Osteoblast (primary cell): ENCODE results near the gene STH. TPM values are rescaled to one million over a fixed set of nuclear protein-coding genes. Genes with fewer than 3 reads are reported as not detected.

Experiments used
- DNase-seq: peaks from one replicate; pipeline ENCODE4 v3.0.0; 2011; ENCODE audit warnings: low spot score, mixed read lengths; ENCODE audit not compliant: insufficient read length; ENCODE audit errors: missing footprints
- H2AFZ ChIP-seq: 2 replicates; pipeline ENCODE4 v1.6.0; 2011; ENCODE audit warnings: mild to moderate bottlenecking, low read length
- H3K27ac ChIP-seq: 2 replicates; pipeline ENCODE4 v1.5.1; 2011; ENCODE audit warnings: mild to moderate bottlenecking, low read depth, low read length, moderate library complexity
- H3K27me3 ChIP-seq: 2 replicates; pipeline ENCODE4 v1.6.0; 2012; ENCODE audit warnings: mild to moderate bottlenecking, control low read depth, inconsistent platforms, low read length, moderate library complexity; ENCODE audit not compliant: insufficient read depth
- H3K36me3 ChIP-seq: 2 replicates; pipeline ENCODE4 v1.5.1; 2011; ENCODE audit warnings: mild to moderate bottlenecking, low read length, control low read depth, moderate library complexity; ENCODE audit not compliant: insufficient read depth
- H3K4me1 ChIP-seq: 2 replicates; pipeline ENCODE4 v1.5.1; 2011; ENCODE audit warnings: mild to moderate bottlenecking, low read length, control low read depth, moderate library complexity; ENCODE audit not compliant: insufficient read depth
- H3K4me2 ChIP-seq: 2 replicates; pipeline ENCODE4 v1.6.0; 2011; ENCODE audit warnings: mild to moderate bottlenecking, low read length; ENCODE audit not compliant: insufficient read depth
- H3K4me3 ChIP-seq: fragments of 200-600 bp; sonication (generic); 3 replicates; pipeline ENCODE4 v1.5.1; 2012; ENCODE audit warnings: mild to moderate bottlenecking, low read length, inconsistent platforms; ENCODE audit not compliant: insufficient read depth
- H3K79me2 ChIP-seq: 2 replicates; pipeline ENCODE4 v1.6.0; 2012; ENCODE audit warnings: mild to moderate bottlenecking, low read length, control low read depth, inconsistent platforms; ENCODE audit not compliant: insufficient read depth
- H3K9me3 ChIP-seq: 2 replicates; pipeline ENCODE4 v1.5.1; 2011; ENCODE audit warnings: low read depth, low read length, control low read depth
- H4K20me1 ChIP-seq: 2 replicates; pipeline ENCODE4 v1.6.0; 2012; ENCODE audit warnings: mild to moderate bottlenecking, low read length, control low read depth; ENCODE audit not compliant: insufficient read depth
- total RNA-seq: library from RNA; depleted of rRNA; stranded (reverse); fragments of >200 nt; gene quantifications from 2 replicates; pipeline ENCODE4 v1.2.3, GENCODE V29; 2012
- TF ChIP-seq, protein P1 (sequence below): IDR thresholded peaks from 2 replicates; pipeline ENCODE4 v1.5.1; 2011; ENCODE audit warnings: mild to moderate bottlenecking, low read depth, low read length, moderate library complexity; ENCODE audit errors: extremely low read depth

STH gene
- total RNA-seq, 1 donor, result not detected

GRCh38 chr17:45979137-45979536 lies 19.9 kb upstream of the STH start:
- TF ChIP-seq, protein P1, sequence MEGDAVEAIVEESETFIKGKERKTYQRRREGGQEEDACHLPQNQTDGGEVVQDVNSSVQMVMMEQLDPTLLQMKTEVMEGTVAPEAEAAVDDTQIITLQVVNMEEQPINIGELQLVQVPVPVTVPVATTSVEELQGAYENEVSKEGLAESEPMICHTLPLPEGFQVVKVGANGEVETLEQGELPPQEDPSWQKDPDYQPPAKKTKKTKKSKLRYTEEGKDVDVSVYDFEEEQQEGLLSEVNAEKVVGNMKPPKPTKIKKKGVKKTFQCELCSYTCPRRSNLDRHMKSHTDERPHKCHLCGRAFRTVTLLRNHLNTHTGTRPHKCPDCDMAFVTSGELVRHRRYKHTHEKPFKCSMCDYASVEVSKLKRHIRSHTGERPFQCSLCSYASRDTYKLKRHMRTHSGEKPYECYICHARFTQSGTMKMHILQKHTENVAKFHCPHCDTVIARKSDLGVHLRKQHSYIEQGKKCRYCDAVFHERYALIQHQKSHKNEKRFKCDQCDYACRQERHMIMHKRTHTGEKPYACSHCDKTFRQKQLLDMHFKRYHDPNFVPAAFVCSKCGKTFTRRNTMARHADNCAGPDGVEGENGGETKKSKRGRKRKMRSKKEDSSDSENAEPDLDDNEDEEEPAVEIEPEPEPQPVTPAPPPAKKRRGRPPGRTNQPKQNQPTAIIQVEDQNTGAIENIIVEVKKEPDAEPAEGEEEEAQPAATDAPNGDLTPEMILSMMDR, result no peak
- Histone ChIP-seq H3K27me3 (peaks cover 7% of the 10 kb centered on the region), H3K4me2 (no peak overlapping the region), H3K79me2 (no peaks in the 10 kb centered on the region), H3K36me3 (no peaks in the 10 kb centered on the region), H3K4me3 (no peak overlapping the region), H2AFZ (no peak overlapping the region), H4K20me1 (no peaks in the 10 kb centered on the region), H3K4me1 (no peaks in the 10 kb centered on the region), H3K27ac (no peak overlapping the region), H3K9me3 (no peaks in the 10 kb centered on the region)
- peak; percentile 58 for DNase-seq

DNA sequence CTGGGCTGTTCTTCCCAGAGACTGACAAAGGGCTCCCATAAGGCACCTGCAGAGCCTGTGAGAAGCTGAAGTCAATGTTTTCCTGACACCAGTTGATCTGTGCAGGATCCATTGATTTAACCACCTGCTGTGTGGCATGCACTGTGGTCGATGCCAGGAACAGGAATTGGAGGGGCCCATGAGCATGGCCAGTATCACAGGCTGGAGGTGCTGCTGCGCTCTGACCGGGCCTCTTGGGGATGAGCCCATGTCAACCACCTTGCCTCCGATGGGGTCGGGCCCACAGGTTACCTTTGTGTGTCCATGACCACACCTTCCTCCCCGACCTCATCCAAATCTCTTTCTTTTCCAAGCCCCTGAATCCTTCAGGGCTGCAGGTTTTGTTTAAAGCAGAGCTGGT lies 18.2 kb upstream of the STH start:
- Histone ChIP-seq H3K36me3 (no peaks in the 10 kb centered on the region), H3K79me2 (no peaks in the 10 kb centered on the region), H3K4me2 (no peak overlapping the region), H3K4me3 (no peak overlapping the region), H3K27ac (no peak overlapping the region), H4K20me1 (no peaks in the 10 kb centered on the region), H3K27me3 (peaks cover 7% of the 10 kb centered on the region), H3K9me3 (no peaks in the 10 kb centered on the region), H2AFZ (no peak overlapping the region), H3K4me1 (no peaks in the 10 kb centered on the region)
- TF ChIP-seq, protein P1, result no peak
- DNase-seq, result peak; percentile 48

GRCh38 chr17:45981306-45981705 lies 17.7 kb upstream of the STH start:
- H3K4me2 ChIP-seq, result no peak overlapping the region
- TF ChIP-seq, protein P1, result no peak
- H3K27ac ChIP-seq, result no peak overlapping the region
- H3K27me3 ChIP-seq, result peaks cover 8% of the 10 kb centered on the region
- no peaks in the 10 kb centered on the region for H3K9me3 ChIP-seq
- no peaks in the 10 kb centered on the region for H4K20me1 ChIP-seq
- H3K79me2 ChIP-seq, result no peaks in the 10 kb centered on the region
- no peak overlapping the region for H2AFZ ChIP-seq
- H3K4me3 ChIP-seq, result no peak overlapping the region
- no peaks in the 10 kb centered on the region for H3K4me1 ChIP-seq
- DNase-seq, result no peak
- no peaks in the 10 kb centered on the region for H3K36me3 ChIP-seq

DNA sequence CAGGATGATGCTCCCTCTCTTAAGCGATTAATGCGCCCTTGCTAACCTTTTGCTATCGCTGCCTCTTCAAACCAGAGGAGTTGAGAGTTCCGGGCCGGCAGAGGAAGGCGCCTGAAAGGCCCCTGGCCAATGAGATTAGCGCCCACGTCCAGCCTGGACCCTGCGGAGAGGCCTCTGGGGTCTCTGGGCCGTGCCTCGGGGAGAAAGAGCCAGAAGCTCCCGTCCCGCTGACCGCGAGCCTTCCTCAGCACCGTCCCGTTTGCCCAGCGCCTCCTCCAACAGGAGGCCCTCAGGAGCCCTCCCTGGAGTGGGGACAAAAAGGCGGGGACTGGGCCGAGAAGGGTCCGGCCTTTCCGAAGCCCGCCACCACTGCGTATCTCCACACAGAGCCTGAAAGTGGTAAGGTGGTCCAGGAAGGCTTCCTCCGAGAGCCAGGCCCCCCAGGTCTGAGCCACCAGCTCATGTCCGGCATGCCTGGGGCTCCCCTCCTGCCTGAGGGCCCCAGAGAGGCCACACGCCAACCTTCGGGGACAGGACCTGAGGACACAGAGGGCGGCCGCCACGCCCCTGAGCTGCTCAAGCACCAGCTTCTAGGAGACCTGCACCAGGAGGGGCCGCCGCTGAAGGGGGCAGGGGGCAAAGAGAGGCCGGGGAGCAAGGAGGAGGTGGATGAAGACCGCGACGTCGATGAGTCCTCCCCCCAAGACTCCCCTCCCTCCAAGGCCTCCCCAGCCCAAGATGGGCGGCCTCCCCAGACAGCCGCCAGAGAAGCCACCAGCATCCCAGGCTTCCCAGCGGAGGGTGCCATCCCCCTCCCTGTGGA lies 16.0 kb upstream of the STH start:
- H3K27ac ChIP-seq, result no peak overlapping the region
- no peak overlapping the region for H3K4me3 ChIP-seq
- H3K36me3 ChIP-seq, result no peaks in the 10 kb centered on the region
- H2AFZ ChIP-seq, result no peak overlapping the region
- H3K27me3 ChIP-seq, result peaks cover 19% of the 10 kb centered on the region
- no peaks in the 10 kb centered on the region for H3K4me1 ChIP-seq
- H3K79me2 ChIP-seq, result no peaks in the 10 kb centered on the region
- no peak for DNase-seq
- H3K4me2 ChIP-seq, result no peak overlapping the region
- TF ChIP-seq, protein P1, result no peak
- H4K20me1 ChIP-seq, result no peaks in the 10 kb centered on the region
- H3K9me3 ChIP-seq, result no peaks in the 10 kb centered on the region
